ENCODE measurements around the gene TNRC6B. TPM values are rescaled to one million over a fixed set of nuclear protein-coding genes. Genes with fewer than 3 reads are reported as not detected.
A peak's percentile ranks its signal among the peaks of the same experiment; 100 is the strongest.
"Not testable (repeated sequence)": the region's sequence is repeated elsewhere in the genome, so short reads cannot be mapped to it uniquely, and the experiment has no call there.

The TNRC6B gene
- total and polyA plus RNA-seq, 2 experiments from 2014 or later = 23.7 to 25.8 TPM

GRCh38 chr22:40161194-40161593 lies 16.5 kb upstream of the TNRC6B start:
- H2AFZ ChIP-seq = no peak overlapping the region
- H3K79me2 ChIP-seq = no peaks in the 10 kb centered on the region
- no peak for TF ChIP-seq EZH2 (IDR thresholded peaks at IDR 0.05; ENCODE audit: borderline replicate concordance)
- no peak for TF ChIP-seq CTCF (IDR thresholded peaks at IDR 0.05; ENCODE audit: poor library complexity)
- no peak for TF ChIP-seq EZH2phosphoT487 (IDR thresholded peaks at IDR 0.05; ENCODE audit: low read depth, severe bottlenecking, unreplicated experiment)
- 63% methylated on average over 1 of the region's 1 CpG for WGBS (ENCODE audit: low lambda C conversion rate, missing lambda C conversion rate)
- DNase-seq (ENCODE audit: low spot score) = no peak
- H3K4me1 ChIP-seq (ENCODE audit: insufficient read depth) = peaks cover 2% of the 10 kb centered on the region
- no peak overlapping the region for H3K4me2 ChIP-seq
- H4K20me1 ChIP-seq (ENCODE audit: insufficient read depth, poor library complexity, severe bottlenecking) = no peaks in the 10 kb centered on the region
- H3K27me3 ChIP-seq = no peaks in the 10 kb centered on the region
- no peaks in the 10 kb centered on the region for H3K9me2 ChIP-seq (replicated peaks; ENCODE audit: insufficient read depth)
- H3K27ac ChIP-seq = no peak overlapping the region
- no peaks in the 10 kb centered on the region for H3K36me3 ChIP-seq (replicated peaks; ENCODE audit: insufficient read depth, low read depth)
- H3K9me3 ChIP-seq (ENCODE audit: low read depth) = no peaks in the 10 kb centered on the region
- H3K4me3 ChIP-seq = no peak overlapping the region

- not testable (repeated sequence) for H3K79me2 ChIP-seq; H3K36me3 ChIP-seq (replicated peaks; ENCODE audit: insufficient read depth, low read depth); H3K9me3 ChIP-seq (ENCODE audit: low read depth); H3K9me2 ChIP-seq (replicated peaks; ENCODE audit: insufficient read depth); H3K4me3 ChIP-seq; H3K4me1 ChIP-seq (ENCODE audit: insufficient read depth); H2AFZ ChIP-seq; H3K27ac ChIP-seq; H3K4me2 ChIP-seq; DNase-seq (ENCODE audit: low spot score); H4K20me1 ChIP-seq (ENCODE audit: insufficient read depth, poor library complexity, severe bottlenecking); H3K27me3 ChIP-seq
- 97% methylated on average over 2 of the region's 2 CpGs for WGBS (ENCODE audit: low lambda C conversion rate, missing lambda C conversion rate)
Observed at GRCh38 chr22:40165537-40165936, 12.2 kb upstream of the TNRC6B start.

GRCh38 chr22:40175611-40176244 lies 2.0 kb upstream of the TNRC6B start:
- no peak for TF ChIP-seq EZH2phosphoT487 (IDR thresholded peaks at IDR 0.05; ENCODE audit: low read depth, severe bottlenecking, unreplicated experiment)
- no peak for TF ChIP-seq EZH2 (IDR thresholded peaks at IDR 0.05; ENCODE audit: borderline replicate concordance)
- TF ChIP-seq CTCF (IDR thresholded peaks at IDR 0.05; ENCODE audit: poor library complexity) = no peak
- H3K27ac ChIP-seq = peak overlapping the region; percentile 72

GRCh38 chr22:40176921-40177737 lies 596 bp upstream of the TNRC6B start:
- Histone ChIP-seq H3K27me3 (no peaks in the 10 kb centered on the region), H4K20me1 (ENCODE audit: insufficient read depth, poor library complexity, severe bottlenecking) (peaks cover 16% of the 10 kb centered on the region), H3K4me2 (peak overlapping the region; percentile 81), H3K9me2 (replicated peaks; ENCODE audit: insufficient read depth) (no peaks in the 10 kb centered on the region), H3K9me3 (ENCODE audit: low read depth) (no peaks in the 10 kb centered on the region), H3K36me3 (replicated peaks; ENCODE audit: insufficient read depth, low read depth) (no peaks in the 10 kb centered on the region), H2AFZ (peak overlapping the region; percentile 22), H3K27ac (peak overlapping the region; percentile 72), H3K4me1 (ENCODE audit: insufficient read depth) (peaks cover 36% of the 10 kb centered on the region), H3K79me2 (peaks cover 42% of the 10 kb centered on the region), H3K4me3 (peak overlapping the region; percentile 24)
- 8% methylated on average over 14 of the region's 14 CpGs for WGBS (ENCODE audit: low lambda C conversion rate, missing lambda C conversion rate)
- DNase-seq (ENCODE audit: low spot score) = peak; percentile 79
- no peak for TF ChIP-seq EZH2 (IDR thresholded peaks at IDR 0.05; ENCODE audit: borderline replicate concordance)
- TF ChIP-seq CTCF (IDR thresholded peaks at IDR 0.05; ENCODE audit: poor library complexity) = no peak
- TF ChIP-seq EZH2phosphoT487 (IDR thresholded peaks at IDR 0.05; ENCODE audit: low read depth, severe bottlenecking, unreplicated experiment) = no peak

More at GRCh38 chr22:40175611-40176244, 2.0 kb upstream of the TNRC6B start:
- WGBS (ENCODE audit: low lambda C conversion rate, missing lambda C conversion rate) = 81% methylated on average over 12 of the region's 12 CpGs
- Histone ChIP-seq H3K4me3 (no peak overlapping the region), H3K4me1 (ENCODE audit: insufficient read depth) (peaks cover 24% of the 10 kb centered on the region), H3K27me3 (no peaks in the 10 kb centered on the region), H4K20me1 (ENCODE audit: insufficient read depth, poor library complexity, severe bottlenecking) (peaks cover 9% of the 10 kb centered on the region), H2AFZ (no peak overlapping the region), H3K79me2 (peaks cover 28% of the 10 kb centered on the region), H3K4me2 (no peak overlapping the region), H3K36me3 (replicated peaks; ENCODE audit: insufficient read depth, low read depth) (no peaks in the 10 kb centered on the region), H3K9me2 (replicated peaks; ENCODE audit: insufficient read depth) (no peaks in the 10 kb centered on the region), H3K9me3 (ENCODE audit: low read depth) (no peaks in the 10 kb centered on the region)
- DNase-seq (ENCODE audit: low spot score) = no peak
